Activated CD4-positive, alpha-beta T cell treated with anti-CD3 and anti-CD28 coated beads, Interleukin-10, Interleukin-2, amounts not matched to agents 100 ng/mL and 50 ng/mL, durations not matched to agents 16 hours and 8 hours (primary cell): ENCODE measurements around the gene MRM1.

Source experiments
- DNase-seq: peaks from one replicate; pipeline ENCODE4 v3.0.0-alpha.2; 2020

MRM1 gene, protein sequence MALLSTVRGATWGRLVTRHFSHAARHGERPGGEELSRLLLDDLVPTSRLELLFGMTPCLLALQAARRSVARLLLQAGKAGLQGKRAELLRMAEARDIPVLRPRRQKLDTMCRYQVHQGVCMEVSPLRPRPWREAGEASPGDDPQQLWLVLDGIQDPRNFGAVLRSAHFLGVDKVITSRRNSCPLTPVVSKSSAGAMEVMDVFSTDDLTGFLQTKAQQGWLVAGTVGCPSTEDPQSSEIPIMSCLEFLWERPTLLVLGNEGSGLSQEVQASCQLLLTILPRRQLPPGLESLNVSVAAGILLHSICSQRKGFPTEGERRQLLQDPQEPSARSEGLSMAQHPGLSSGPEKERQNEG

DNA sequence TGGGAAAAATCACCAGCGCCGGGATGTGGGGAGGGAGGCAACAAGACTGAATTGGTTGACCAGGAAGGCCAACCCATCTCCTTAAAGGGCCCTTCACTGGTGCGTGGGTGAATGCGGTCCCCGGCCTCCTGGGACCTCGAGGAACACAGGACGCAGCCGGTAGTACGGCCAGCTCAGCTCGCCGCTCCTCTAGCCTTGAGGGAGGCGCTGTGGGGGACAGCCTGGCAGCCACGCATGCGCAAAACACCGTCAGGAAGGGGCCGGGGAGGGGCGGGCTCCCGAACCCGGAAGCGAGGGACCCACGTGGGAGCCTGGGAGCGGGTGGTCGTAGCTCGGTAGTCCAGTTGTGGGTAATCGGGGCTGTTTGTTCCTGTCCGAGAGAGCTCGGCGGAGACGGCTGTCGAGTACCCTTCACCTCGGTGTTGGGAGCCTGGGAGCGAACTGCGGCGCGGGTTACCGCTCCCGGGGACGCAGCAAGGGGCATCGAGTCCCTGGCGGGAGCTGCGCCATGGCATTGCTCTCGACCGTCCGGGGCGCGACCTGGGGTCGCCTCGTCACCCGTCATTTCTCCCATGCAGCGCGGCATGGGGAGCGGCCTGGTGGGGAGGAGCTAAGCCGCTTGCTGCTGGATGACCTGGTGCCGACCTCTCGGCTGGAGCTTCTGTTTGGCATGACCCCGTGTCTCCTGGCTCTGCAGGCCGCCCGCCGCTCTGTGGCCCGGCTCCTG, at the start of gene MRM1:
Gene MRM1, plus strand, starts transcription at position 281 of the 727 bp plus-strand sequence. Its CDS starts 228 bp downstream, at position 509.
- DNase-seq, result peak; percentile 96

DNA sequence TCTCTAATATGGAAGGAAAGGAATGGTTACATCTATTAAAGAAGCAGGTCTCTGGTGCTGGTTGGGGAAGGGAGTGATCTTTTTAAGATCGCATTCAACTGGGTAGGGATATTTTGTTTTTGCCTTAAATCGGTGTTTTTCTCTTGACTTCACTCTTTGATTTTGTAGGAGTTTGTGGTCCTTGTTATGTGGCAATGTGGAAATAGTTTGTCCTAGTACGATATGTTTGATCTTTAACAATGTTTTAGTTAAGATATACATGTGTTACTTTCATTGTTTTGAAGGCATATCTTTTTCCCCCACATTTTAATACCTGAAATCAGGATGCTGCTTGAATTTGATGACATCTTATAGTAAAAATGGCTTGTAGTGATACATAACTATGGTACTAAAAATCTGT, 47.9 kb upstream of the MRM1 start:
- DNase-seq, result no peak

DNA sequence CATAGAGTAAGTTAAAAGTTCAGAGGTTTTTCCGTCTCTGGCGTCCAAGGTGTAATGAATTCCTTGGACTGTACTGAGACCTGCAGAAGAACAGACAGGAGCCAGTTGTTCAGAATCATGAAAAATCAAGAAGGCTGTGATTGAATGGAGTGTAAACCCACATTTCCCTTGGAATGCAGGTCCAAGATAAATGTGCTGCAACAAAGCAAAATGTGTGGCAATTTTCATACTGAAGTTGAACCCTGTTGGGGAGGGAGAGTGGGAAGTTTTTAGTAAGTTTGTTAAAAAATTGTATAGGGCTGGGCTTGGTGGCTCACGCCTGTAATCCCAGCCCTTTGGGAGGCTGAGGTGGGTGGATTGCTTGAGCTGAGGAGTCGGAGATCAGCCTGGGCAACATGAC, 35.3 kb upstream of the MRM1 start:
- no peak for DNase-seq

DNA sequence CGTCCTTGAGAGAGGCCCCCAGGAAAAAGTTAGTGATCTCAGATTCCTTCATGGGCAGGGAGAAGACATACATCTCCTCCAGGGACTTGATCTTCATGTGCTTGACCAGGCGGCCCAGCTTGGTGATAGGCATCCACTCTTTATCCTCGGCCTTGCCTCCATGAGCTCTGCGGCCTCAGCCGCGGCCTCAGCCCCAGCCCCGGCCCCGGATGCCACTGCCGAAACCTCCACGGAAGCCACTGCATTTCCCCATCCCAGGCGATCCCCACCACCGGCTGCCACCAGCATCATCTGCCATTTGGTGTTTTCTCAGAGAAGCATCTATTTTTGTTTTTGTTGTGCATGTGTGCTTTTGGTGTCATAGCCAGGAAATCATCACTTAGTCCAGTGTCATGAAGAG, 26.4 kb upstream of the MRM1 start:
- DNase-seq, result no peak

DNA sequence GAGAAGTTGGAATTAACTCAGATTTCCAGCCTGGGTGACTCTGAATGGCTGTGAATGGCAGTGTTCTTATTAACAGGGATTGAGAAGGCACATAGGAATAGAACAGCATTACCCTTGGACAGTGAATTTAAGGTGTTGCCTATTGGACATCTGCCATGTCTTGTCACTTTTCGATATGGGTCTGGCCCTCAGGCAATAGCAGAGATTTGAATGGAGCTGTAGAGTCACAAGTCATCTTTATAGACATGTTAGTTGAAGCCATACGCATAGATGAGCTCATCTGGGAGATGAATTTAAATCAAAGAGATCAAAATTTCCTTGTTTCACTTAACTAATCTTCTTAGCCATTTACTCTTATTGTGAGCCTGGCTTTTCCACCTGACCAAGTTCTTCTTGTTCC, 24.6 kb upstream of the MRM1 start:
- no peak for DNase-seq

DNA sequence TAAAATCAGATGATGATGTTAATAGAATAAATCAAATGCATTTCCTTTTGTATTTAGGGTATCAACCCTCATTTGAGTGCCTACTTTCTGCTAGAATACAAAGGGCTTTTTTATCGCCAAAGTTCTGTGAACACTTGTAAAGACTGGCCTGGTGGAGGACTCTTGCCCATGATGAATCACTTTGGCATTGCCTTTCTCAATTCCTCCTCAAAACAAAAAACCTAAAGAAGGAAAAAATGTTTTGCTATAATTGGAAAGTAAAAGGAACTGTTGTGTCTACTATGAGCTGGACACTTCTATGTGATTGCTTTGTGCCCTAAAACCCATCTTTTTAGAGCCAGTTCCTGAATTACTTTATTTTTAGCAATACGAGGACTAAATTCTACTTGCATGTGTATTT, 22.7 kb upstream of the MRM1 start:
- no peak for DNase-seq

DNA sequence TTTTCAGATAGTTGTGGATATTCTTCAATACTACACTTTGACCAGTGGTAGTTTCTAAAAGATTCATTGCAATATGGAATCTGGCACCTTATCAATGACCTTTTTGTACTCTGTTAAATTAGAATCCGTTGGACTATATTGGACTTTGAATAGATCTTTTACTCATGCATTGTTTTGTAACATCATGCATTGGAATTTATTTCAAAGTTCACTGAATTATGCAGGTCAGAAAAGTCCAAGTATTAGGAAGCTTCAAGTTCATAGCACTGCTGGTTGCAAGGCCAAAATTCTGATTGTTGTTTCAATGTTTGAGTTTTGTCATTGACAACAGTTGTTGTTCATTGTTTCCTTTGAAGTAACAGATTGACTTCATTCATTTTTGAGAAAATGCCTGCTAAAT, 17.6 kb upstream of the MRM1 start:
- no peak for DNase-seq

DNA sequence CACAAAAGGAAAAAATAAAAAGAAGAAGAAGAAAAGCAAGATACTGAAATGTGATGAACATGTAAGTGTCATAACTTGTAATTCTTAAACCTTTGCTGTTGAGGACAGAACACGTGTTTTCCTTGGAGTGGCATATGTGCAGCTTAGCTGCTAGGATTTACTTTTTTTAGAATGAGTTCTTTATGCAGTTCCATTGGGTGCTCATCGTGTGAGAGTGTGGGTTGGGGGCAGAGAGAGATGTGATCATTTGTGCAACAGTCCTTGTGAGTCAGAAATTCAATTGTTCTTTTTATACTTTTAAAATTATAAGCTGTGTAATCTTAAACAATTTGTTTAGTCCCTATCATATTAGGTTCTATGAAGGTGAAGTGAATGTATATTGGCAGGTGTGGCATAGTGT, 15.2 kb upstream of the MRM1 start:
- DNase-seq, result no peak

DNA sequence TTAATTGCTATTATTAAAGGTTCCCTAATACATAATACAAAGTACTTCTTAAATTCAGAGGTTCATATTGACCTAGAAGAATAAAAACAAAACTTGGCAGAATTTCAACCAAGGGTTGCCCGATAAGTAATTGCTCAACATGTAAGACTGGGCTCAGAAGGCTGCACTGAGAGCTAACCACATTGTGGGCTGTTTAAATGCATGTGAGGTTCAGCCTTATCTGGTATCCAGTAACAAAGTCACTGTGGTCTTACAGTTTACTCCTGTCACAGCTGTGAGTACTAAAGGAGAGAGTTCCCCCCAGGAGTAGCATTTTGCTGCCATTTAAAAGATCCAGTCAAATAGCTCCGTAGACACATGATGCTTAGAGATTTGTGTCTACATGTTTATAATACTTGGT, 11.3 kb upstream of the MRM1 start:
- DNase-seq, result peak; percentile 35

DNA sequence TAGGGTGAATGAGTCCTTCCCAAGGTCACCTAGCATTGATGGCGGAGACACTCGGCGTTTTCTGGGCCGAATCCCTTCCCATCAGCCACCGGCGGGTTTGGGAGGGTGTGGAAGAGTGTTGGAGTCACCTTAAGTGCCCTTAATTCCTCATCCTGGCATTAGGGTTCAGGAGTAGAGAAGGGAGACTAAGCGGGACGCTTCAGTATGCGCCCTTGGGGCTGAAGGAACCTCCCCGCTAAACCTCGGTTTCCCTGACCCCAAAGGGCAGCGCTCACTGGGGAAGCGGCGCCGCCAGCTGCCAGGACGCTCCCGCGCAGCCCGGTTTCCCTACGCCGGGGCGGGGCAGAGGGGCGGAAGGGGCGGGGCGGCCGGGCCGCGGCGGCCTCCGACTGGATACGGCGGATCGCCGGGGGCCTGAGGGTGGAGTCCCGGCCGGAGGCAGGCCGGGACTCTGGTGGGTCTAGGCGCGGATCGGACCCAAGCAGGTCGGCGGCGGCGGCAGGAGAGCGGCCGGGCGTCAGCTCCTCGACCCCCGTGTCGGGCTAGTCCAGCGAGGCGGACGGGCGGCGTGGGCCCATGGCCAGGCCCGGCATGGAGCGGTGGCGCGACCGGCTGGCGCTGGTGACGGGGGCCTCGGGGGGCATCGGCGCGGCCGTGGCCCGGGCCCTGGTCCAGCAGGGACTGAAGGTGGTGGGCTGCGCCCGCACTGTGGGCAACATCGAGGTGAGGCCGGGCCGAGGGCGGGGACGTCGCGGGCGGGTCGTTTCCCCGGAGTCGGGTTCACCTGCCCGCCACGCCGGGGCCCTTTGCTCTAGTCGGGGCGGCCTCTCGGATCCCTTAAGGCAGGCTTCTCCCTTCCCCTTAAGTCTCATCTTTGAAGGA, 9.7 kb upstream of the MRM1 start, which contains the start of gene DHRS11:
Gene DHRS11, plus strand, starts transcription at position 446 of the 882 bp plus-strand sequence. Its CDS starts 131 bp downstream, at position 577.
- peak; percentile 88 for DNase-seq

DNA sequence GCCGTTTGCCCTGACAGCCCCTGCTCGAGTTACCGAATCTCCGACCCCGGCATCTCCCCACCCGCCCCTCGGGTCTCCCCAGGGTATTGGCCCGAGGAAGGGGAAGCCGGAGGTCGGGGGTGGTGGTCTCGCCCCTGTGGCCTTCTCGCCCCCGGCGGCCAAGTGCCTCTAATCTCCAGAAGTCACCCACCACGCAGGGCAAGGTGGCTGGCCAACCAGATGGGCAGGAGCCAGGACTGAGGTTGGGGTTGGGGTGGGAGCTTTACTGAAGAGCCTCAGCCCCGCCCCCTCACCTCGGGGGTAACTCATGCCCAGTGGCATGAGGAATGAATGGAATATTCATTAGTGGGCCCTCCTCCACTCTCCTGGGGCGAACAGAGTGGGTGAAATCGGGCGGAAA, 9.1 kb upstream of the MRM1 start:
- DNase-seq, result peak; percentile 5

DNA sequence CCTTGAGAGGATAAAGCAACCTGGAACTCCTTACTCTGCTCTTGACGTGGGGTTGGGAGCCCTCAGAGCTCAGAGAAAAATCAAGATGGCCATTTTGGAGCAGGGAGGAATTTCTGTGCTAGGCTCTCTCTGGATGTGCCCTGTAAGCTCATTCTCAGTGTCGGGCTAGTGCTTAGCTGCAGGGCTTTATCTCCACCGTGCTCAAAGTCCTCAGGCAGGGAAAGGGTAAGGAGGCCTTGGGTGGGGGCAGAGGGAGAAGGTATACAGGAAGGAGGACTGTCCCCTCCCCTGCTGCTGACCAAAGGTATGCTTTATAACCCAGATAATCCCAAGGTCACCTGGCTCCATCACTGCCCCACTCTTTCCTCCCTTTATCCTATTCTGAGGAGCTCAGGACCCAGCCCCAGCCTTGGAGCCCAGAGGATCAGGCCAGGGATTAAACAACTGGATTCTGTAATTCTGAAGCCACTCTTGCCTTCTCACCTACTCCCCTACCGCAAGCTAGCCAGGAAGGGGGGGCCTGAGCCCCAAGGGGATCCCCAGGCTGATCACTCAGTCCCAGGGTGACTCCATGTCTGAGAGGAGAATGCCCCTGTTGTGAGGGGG, 8.6 kb upstream of the MRM1 start:
- DNase-seq, result no peak

DNA sequence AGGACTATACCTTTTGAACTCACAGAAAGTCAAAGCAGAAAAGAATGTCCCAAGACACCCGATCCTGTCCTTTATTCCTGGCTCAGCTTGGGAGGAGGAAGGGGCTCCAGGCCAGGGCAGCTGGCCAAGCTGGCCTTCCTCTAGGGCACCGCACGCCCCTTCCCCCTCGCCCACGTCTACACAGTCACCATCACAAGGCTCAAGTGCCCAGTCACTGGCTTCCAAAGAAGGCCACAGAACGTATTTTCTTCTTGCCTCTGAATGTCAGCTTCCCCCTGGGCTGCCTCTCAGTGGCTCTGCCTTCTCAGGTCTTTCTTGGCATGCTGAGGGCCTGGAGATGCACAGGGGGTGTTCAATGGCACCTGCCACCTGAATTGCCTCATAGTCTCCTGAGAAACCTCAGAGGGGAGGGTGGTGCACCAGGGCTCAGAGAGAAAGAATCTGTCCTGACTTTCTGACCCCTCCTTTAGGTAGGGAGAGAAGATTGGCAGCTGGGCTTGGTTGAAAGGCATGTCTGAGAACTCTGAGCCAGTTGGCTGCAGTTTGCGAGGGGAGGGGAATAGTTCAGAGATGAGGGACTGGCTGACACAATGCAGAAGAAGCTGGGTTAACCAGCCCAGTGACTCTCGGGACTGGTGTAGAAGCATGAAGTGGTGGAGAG, 7.6 kb upstream of the MRM1 start:
- no peak for DNase-seq

DNA sequence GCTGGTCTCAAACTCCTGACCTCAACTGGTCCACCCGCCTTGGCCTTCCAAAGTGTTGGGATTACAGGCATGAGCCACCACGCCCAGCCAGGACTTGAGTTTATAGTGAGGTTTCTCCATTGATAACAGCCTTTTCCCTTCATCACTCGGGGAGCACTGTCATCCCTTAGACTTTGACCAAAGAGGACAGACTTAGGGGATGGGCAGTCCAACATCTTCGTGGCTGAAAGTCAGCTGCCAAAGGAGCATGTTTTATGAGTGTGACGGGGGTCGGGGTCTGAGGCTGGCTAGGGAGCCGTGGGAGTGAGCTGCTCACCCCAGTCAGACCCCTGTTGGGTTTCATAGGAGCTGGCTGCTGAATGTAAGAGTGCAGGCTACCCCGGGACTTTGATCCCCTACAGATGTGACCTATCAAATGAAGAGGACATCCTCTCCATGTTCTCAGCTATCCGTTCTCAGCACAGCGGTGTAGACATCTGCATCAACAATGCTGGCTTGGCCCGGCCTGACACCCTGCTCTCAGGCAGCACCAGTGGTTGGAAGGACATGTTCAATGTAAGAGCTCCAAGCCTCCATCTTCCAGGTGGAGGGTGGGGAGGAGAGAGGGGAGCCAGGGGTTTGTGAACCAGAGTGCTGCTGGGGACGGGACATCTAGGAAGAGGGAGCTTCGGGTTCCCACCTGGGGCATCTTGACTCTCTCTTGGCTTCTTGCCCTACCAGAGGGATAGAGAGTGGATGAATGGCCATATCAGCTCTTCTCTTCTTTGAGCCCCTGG, 6.6 kb upstream of the MRM1 start:
- no peak for DNase-seq

DNA sequence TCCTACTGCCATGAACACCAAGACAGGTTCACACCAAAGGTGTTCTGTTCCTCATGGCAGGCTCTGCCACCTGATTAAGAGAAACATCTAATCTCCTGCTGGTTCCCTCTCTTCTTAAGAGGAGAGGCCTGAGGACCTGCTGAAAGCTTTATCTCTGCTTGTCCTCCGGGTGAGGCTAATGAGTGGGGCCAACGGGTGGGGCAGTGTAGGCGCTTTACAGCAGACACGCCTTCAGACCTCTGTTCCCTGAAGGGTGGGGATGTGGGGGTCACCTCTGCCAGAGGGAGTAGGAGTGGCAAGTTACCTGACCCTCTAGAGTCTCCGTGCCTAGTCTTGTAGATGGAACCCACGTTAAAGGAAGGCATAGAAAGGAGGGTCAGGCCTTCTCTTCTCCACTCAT, 4.2 kb upstream of the MRM1 start:
- DNase-seq, result no peak

DNA sequence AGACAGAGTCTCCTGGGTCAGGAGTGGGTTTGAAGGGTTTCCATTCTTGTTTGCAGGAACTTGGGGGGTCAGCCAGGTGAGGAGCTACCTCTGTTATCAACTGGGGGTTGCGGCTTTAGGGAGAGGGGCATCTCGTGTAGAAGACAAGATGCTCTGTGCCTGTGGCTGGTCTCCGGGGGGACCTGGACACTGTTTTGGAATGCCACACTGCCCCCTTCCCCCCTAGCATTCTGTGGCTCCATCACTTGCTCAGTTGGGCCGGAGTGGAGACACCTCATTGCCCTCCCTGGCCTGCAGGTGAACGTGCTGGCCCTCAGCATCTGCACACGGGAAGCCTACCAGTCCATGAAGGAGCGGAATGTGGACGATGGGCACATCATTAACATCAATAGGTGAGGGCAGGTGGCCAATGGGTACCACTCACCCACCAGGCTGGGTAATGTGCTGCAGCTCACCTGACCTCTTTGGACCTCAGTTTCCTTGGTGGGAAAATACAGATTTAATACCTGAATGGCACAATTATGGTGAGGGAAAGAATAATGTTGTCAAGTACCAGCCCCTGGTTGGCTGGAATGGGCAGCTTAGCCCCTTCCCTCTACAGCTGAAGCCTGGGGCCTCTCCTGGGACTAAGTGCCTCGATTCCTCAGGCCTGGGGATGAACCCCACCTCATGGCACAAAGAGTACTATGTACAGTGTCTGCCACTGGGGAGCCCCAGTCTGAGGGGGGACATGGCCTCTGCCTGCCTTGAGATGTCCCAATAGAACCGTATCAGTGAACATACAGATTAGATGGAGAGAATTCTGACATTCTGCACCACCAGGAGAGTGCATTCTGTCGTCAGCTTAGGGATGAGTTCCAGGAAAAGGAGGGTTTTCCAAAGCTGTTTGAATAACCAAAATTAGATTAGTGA, 3.3 kb upstream of the MRM1 start:
- DNase-seq, result no peak

DNA sequence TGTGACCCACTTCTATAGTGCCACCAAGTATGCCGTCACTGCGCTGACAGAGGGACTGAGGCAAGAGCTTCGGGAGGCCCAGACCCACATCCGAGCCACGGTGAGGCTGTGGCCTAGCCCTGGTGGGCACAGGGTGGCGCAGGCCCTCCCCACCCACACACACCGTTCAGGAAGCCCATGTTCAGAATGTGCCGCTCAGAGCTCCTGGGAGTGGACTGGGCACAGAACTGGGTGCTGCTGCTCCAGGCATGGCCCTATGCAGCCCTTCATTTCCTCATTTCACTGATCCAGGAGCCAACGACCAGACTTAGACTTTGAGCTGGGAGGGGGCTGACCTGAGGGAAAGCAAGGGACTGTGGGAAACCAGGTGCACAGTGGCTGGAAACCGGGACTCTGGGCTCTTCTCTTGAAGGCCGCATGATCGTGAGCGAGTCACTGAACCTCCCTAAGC, 2.4 kb upstream of the MRM1 start:
- DNase-seq, result no peak

DNA sequence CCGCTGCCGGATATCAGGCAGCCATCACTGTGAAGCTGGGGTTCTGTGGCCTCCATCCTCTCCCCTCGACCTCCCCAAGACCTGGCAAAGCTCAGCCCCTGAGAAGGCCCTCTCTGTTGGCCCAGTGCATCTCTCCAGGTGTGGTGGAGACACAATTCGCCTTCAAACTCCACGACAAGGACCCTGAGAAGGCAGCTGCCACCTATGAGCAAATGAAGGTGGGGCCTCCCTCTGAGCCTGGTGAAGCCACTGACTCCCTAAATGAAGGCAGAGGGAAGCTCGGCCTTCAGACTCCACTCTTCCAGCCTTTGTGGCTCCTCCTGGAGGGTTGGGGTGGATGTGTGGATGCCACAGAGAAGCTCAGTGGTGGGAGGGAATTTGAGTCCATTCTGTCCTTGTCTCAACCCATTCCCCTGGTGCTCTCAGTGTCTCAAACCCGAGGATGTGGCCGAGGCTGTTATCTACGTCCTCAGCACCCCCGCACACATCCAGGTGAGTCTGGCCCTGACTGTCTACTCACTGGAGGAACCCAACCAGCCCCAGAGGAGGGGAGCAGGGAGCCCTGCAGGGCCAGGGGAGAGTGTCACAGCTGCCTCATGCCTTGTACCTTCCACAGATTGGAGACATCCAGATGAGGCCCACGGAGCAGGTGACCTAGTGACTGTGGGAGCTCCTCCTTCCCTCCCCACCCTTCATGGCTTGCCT, 1.7 kb upstream of the MRM1 start:
- no peak for DNase-seq

DNA sequence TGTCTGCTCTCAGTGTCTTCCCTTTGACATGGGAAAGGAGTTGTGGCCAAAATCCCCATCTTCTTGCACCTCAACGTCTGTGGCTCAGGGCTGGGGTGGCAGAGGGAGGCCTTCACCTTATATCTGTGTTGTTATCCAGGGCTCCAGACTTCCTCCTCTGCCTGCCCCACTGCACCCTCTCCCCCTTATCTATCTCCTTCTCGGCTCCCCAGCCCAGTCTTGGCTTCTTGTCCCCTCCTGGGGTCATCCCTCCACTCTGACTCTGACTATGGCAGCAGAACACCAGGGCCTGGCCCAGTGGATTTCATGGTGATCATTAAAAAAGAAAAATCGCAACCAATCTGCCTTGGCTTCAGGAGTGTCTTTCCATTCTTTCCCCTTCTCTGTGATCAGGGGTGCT, 918 bp upstream of the MRM1 start:
- no peak for DNase-seq

DNA sequence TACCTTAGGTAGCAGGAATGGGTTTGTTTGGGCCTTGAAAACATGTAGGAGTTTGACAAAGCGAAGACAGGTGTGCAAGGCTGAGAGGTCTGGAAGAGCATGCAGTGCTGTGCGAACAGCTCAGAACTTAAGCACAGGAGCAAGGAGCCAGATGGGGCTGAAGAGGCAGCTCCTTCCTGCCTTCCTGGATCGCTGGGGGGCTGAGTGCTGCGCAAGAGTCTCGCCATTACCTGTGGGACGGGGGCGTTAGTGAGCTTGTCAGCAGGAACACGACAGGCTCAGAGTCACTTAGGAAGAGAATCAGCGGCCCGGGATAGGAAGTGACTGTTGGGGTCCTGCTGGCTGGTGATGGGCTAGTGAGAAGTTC, 464 bp upstream of the MRM1 start:
- DNase-seq, result no peak
